ENCODE results near the gene TNF.

DNA sequence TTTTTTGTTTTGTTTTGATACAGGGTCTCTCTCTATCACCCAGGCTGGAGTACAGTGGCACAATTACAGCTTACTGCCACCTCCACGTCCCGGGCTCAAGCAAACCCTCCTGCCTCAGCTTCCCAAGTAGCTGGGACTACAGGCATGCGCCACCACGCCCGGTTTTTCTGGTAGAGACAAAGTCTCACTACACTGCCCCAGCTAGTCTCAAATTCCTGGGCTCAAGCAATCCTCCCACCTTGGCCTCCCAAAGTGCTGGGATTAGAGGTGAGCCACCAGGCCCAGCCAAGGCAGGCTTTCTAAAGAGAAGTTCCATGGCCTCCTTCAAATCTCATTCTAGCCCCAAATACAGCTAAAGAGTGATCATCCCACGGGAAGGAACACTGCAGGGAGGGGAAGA, 41.4 kb upstream of the TNF start:
- TF ChIP-seq, protein P1, sequence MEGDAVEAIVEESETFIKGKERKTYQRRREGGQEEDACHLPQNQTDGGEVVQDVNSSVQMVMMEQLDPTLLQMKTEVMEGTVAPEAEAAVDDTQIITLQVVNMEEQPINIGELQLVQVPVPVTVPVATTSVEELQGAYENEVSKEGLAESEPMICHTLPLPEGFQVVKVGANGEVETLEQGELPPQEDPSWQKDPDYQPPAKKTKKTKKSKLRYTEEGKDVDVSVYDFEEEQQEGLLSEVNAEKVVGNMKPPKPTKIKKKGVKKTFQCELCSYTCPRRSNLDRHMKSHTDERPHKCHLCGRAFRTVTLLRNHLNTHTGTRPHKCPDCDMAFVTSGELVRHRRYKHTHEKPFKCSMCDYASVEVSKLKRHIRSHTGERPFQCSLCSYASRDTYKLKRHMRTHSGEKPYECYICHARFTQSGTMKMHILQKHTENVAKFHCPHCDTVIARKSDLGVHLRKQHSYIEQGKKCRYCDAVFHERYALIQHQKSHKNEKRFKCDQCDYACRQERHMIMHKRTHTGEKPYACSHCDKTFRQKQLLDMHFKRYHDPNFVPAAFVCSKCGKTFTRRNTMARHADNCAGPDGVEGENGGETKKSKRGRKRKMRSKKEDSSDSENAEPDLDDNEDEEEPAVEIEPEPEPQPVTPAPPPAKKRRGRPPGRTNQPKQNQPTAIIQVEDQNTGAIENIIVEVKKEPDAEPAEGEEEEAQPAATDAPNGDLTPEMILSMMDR (IDR thresholded peaks at IDR 0.05): no peak
- TF ChIP-seq POLR2AphosphoS5 (IDR thresholded peaks at IDR 0.05; ENCODE audit: low read depth, low read length): no peak
- TF ChIP-seq JUND (IDR thresholded peaks at IDR 0.05): no peak
- no peak for TF ChIP-seq YY1 (IDR thresholded peaks at IDR 0.05; ENCODE audit: low read depth)
- no peak for TF ChIP-seq EP300 (IDR thresholded peaks at IDR 0.05; ENCODE audit: borderline replicate concordance in 1 of 2, low read depth in 1 of 2, low read length in 1 of 2)
- TF ChIP-seq RFX5 (IDR thresholded peaks at IDR 0.05; ENCODE audit: low read length): no peak
- no peak for TF ChIP-seq ELF1 (IDR thresholded peaks at IDR 0.05)
- TF ChIP-seq, protein P2, sequence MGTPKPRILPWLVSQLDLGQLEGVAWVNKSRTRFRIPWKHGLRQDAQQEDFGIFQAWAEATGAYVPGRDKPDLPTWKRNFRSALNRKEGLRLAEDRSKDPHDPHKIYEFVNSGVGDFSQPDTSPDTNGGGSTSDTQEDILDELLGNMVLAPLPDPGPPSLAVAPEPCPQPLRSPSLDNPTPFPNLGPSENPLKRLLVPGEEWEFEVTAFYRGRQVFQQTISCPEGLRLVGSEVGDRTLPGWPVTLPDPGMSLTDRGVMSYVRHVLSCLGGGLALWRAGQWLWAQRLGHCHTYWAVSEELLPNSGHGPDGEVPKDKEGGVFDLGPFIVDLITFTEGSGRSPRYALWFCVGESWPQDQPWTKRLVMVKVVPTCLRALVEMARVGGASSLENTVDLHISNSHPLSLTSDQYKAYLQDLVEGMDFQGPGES (IDR thresholded peaks at IDR 0.05; ENCODE audit: low read depth, low read length): no peak
- TF ChIP-seq RAD21 (IDR thresholded peaks at IDR 0.05; ENCODE audit: low read length): no peak
- TF ChIP-seq GABPA (IDR thresholded peaks at IDR 0.05; ENCODE audit: low read depth): no peak
- no peak for TF ChIP-seq RXRA (IDR thresholded peaks at IDR 0.05; ENCODE audit: borderline replicate concordance, low read depth)
- TF ChIP-seq, protein P3, sequence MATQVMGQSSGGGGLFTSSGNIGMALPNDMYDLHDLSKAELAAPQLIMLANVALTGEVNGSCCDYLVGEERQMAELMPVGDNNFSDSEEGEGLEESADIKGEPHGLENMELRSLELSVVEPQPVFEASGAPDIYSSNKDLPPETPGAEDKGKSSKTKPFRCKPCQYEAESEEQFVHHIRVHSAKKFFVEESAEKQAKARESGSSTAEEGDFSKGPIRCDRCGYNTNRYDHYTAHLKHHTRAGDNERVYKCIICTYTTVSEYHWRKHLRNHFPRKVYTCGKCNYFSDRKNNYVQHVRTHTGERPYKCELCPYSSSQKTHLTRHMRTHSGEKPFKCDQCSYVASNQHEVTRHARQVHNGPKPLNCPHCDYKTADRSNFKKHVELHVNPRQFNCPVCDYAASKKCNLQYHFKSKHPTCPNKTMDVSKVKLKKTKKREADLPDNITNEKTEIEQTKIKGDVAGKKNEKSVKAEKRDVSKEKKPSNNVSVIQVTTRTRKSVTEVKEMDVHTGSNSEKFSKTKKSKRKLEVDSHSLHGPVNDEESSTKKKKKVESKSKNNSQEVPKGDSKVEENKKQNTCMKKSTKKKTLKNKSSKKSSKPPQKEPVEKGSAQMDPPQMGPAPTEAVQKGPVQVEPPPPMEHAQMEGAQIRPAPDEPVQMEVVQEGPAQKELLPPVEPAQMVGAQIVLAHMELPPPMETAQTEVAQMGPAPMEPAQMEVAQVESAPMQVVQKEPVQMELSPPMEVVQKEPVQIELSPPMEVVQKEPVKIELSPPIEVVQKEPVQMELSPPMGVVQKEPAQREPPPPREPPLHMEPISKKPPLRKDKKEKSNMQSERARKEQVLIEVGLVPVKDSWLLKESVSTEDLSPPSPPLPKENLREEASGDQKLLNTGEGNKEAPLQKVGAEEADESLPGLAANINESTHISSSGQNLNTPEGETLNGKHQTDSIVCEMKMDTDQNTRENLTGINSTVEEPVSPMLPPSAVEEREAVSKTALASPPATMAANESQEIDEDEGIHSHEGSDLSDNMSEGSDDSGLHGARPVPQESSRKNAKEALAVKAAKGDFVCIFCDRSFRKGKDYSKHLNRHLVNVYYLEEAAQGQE (IDR thresholded peaks at IDR 0.05; ENCODE audit: low read depth, low read length): no peak
- no peak for TF ChIP-seq TAF1 (IDR thresholded peaks at IDR 0.05; ENCODE audit: borderline replicate concordance, low read depth, low read length)
- no peak for TF ChIP-seq SIN3A (IDR thresholded peaks at IDR 0.05; ENCODE audit: borderline replicate concordance, low read depth, low read length)
